A549 (cell line): ENCODE data around the gene TFPT. TPM values are rescaled to one million over a fixed set of nuclear protein-coding genes. Genes with fewer than 3 reads are reported as not detected.
A peak's percentile ranks its signal among the peaks of the same experiment; 100 is the strongest.

Experiments
- ATAC-seq, 2 experiments: fragments of 200-7000 bp in 1 of 2; fragments of >200 bp in 1 of 2; cut with Nextera tagmentation in 1 of 2; cut with Tn5 transposase in 1 of 2; 3 replicates each; pipeline versions ENCODE4 v1.8.0 to v1.9.1; 2018 to 2020; ENCODE audit warnings: mild to moderate bottlenecking in 1 of 2, moderate library complexity in 1 of 2
- CTCF ChIA-PET: fragments of 300-600 bp; sonication (Branson Sonifier 250); formaldehyde crosslinking; extraction: SDS; loops from one replicate; lab custom pipeline; 2021; ENCODE audit warnings: antibody characterized with exemption, inconsistent platforms; lab: Yijun Ruan, JAX
- POLR2A ChIA-PET: fragments of 350-600 bp; formaldehyde crosslinking; extraction: SDS; loops from one replicate; lab custom pipeline; 2021; ENCODE audit warnings: antibody characterized with exemption, inconsistent platforms; lab: Yijun Ruan, JAX
- DNase-seq, 2 experiments: peaks; one replicate each; pipeline versions ENCODE4 v3.0.0 to v3.0.0-alpha.2; 2011 to 2016; ENCODE audit warnings: low read depth in 1 of 2, low spot score in 1 of 2
- FAIRE-seq: peaks from 2 replicates; lab custom pipeline; 2011; peaks lifted over from hg19 to GRCh38; lab: Jason Lieb, UNC
- H3K27ac ChIP-seq, 2 experiments: fragments of >200 bp; sonication (Bioruptor Twin); formaldehyde crosslinking; 3 replicates each; pipeline ENCODE4 v1.5.1; 2016 to 2017
- H3K4me1 ChIP-seq: fragments of >200 bp; sonication (Bioruptor Twin); formaldehyde crosslinking; 3 replicates; pipeline ENCODE4 v1.6.1; 2016
- H3K4me2 ChIP-seq: fragments of >200 bp; sonication (Bioruptor Twin); formaldehyde crosslinking; 3 replicates; pipeline ENCODE4 v1.6.1; 2016
- H3K4me3 ChIP-seq: fragments of >200 bp; sonication (Bioruptor Twin); formaldehyde crosslinking; 3 replicates; pipeline ENCODE4 v1.5.1; 2016
- H3K9me3 ChIP-seq: fragments of >200 bp; sonication (Bioruptor Twin); formaldehyde crosslinking; 3 replicates; pipeline ENCODE4 v1.6.1; 2016
- BHLHE40 ChIP-seq: IDR thresholded peaks from 2 replicates; pipeline ENCODE4 v1.6.1; 2012; ENCODE audit warnings: low read depth, low read length, inconsistent platforms
- CBX2 ChIP-seq: fragments of 200-600 bp; sonication (generic); IDR thresholded peaks from 2 replicates; pipeline ENCODE4 v1.6.1; 2016; ENCODE audit warnings: low read depth, mild to moderate bottlenecking, borderline replicate concordance
- CBX8 ChIP-seq: fragments of 200-600 bp; sonication (generic); IDR thresholded peaks from 2 replicates; pipeline ENCODE4 v1.6.1; 2016
- CHD2 ChIP-seq: fragments of 150-350 bp; IDR thresholded peaks from 2 replicates; pipeline ENCODE4 v1.6.1; 2014; ENCODE audit warnings: low read length; ENCODE audit not compliant: partially characterized antibody
- CHD4 ChIP-seq: fragments of 200-600 bp; sonication (generic); IDR thresholded peaks from 2 replicates; pipeline ENCODE4 v1.6.1; 2016; ENCODE audit warnings: antibody characterized with exemption, mild to moderate bottlenecking, borderline replicate concordance
- EHF ChIP-seq: fragments of 250-450 bp; sonication (Bioruptor Pico); IDR thresholded peaks from 2 replicates; pipeline ENCODE4 v1.5.0; 2020; ENCODE audit warnings: mild to moderate bottlenecking
- EP300 ChIP-seq, 2 experiments: fragments of >200 bp; sonication (Bioruptor Twin); formaldehyde crosslinking; IDR thresholded peaks; 2 replicates in 1 of 2; 3 replicates in 1 of 2; pipeline ENCODE4 v1.6.1; 2016 to 2017
- ESRRA ChIP-seq: fragments of 150-350 bp; IDR thresholded peaks from 2 replicates; pipeline ENCODE4 v1.6.1; 2014; ENCODE audit warnings: mild to moderate bottlenecking, low read length, borderline replicate concordance
- GATA3 ChIP-seq: IDR thresholded peaks from 2 replicates; pipeline ENCODE4 v1.6.1; 2012; ENCODE audit warnings: borderline replicate concordance
- HDAC2 ChIP-seq: fragments of 200-600 bp; sonication (generic); IDR thresholded peaks from 2 replicates; pipeline ENCODE4 v1.6.1; 2016
- HOXA7 ChIP-seq: fragments of 250-450 bp; sonication (Bioruptor Pico); IDR thresholded peaks from 2 replicates; pipeline ENCODE4 v1.5.0; 2020; ENCODE audit warnings: mild to moderate bottlenecking, moderate library complexity
- JUN ChIP-seq, 2 experiments: fragments of >200 bp; sonication (Bioruptor Twin); formaldehyde crosslinking; IDR thresholded peaks; 2 replicates in 1 of 2; 3 replicates in 1 of 2; pipeline ENCODE4 v1.6.1; 2016 to 2017
- KDM1A ChIP-seq: fragments of 200-600 bp; sonication (generic); IDR thresholded peaks from 2 replicates; pipeline ENCODE4 v1.6.1; 2016; ENCODE audit warnings: low read depth, mild to moderate bottlenecking
- MAFK ChIP-seq: fragments of 450-650 bp; IDR thresholded peaks from 2 replicates; pipeline ENCODE4 v1.6.1; 2014; ENCODE audit not compliant: partially characterized antibody
- NFE2L2 ChIP-seq: fragments of 150-350 bp; conservative IDR thresholded peaks from 2 replicates; pipeline ENCODE4 v1.6.1; 2014; ENCODE audit warnings: low read length
- NR3C1 ChIP-seq: fragments of >200 bp; sonication (Bioruptor Twin); formaldehyde crosslinking; IDR thresholded peaks from 3 replicates; pipeline ENCODE4 v1.6.1; 2017
- POLR2A ChIP-seq: IDR thresholded peaks from 2 replicates; pipeline ENCODE4 v1.6.1; 2012; ENCODE audit warnings: mild to moderate bottlenecking, low read length
- POLR2AphosphoS2 ChIP-seq: conservative IDR thresholded peaks from 2 replicates; pipeline ENCODE4 v1.6.1; 2012; ENCODE audit warnings: low read length, improper control_type of control experiment, inconsistent platforms
- RAD21 ChIP-seq, 2 experiments: fragments of >200 bp in 1 of 2; sonication (Bioruptor Twin) in 1 of 2; formaldehyde crosslinking in 1 of 2; IDR thresholded peaks in 1 of 2; conservative IDR thresholded peaks in 1 of 2; 2 replicates in 1 of 2; 3 replicates in 1 of 2; pipeline ENCODE4 v1.6.1; 2012 to 2018; ENCODE audit warnings: inconsistent platforms in 1 of 2
- RCOR1 ChIP-seq: fragments of 150-350 bp; IDR thresholded peaks from 2 replicates; pipeline ENCODE4 v1.6.1; 2014; ENCODE audit warnings: antibody characterized with exemption, low read length, low read depth
- RFX5 ChIP-seq: fragments of 450-650 bp; IDR thresholded peaks from 2 replicates; pipeline ENCODE4 v1.7.1; 2014; ENCODE audit warnings: antibody characterized with exemption, mild to moderate bottlenecking, moderate library complexity
- SMC3 ChIP-seq: fragments of >200 bp; sonication (Bioruptor Twin); formaldehyde crosslinking; IDR thresholded peaks from 3 replicates; pipeline ENCODE4 v1.6.1; 2018; ENCODE audit warnings: inconsistent platforms
- WGBS: methylation state at CpG from one replicate; pipeline ENCODE4 v1.1.6; 2017; ENCODE audit errors: missing lambda C conversion rate; 5-methylcytosine and 5-hydroxymethylcytosine counted together
- polyA minus RNA-seq: library from RNA; depleted of rRNA, polyadenylated mRNA; stranded (reverse); fragments of >200 nt; gene quantifications from 2 replicates; pipeline ENCODE4 v1.2.3, GENCODE V29; 2011; rRNA and poly(A)+ RNA removed
- polyA plus RNA-seq, 4 experiments: library from polyadenylated mRNA; depleted of rRNA in 3 of 4; stranded (reverse); fragments of >200 nt; fragmentation: RNase III in 1 of 4; extraction: RNeasy Plus Mini Kit Qiagen cat#74134 plus additional on column Dnase treatment in 1 of 4; gene quantifications; 2 replicates in 3 of 4; 3 replicates in 1 of 4; pipeline ENCODE4 v1.2.3, GENCODE V29; 2011 to 2017
- TF ChIP-seq, protein P1 (sequence below): fragments of >200 bp; sonication (Bioruptor Twin); formaldehyde crosslinking; IDR thresholded peaks from 2 replicates; pipeline ENCODE4 v1.6.1; 2016
- TF ChIP-seq, protein P2 (sequence below): fragments of 250-450 bp; sonication (Bioruptor Pico); IDR thresholded peaks from 2 replicates; pipeline ENCODE4 v1.5.0; 2021; ENCODE audit warnings: mild to moderate bottlenecking, moderate library complexity, borderline replicate concordance
- TF ChIP-seq, protein P3 (sequence below): fragments of 450-650 bp; IDR thresholded peaks from 2 replicates; pipeline ENCODE4 v1.6.1; 2014; ENCODE audit warnings: antibody characterized with exemption
- TF ChIP-seq, protein P4 (sequence below): fragments of >200 bp; sonication (Bioruptor Twin); formaldehyde crosslinking; IDR thresholded peaks from 3 replicates; pipeline ENCODE4 v1.5.1; 2016
- TF ChIP-seq, protein P5 (sequence below): IDR thresholded peaks from 2 replicates; pipeline ENCODE4 v1.6.1; 2012
- TF ChIP-seq, protein P6 (sequence below): IDR thresholded peaks from 2 replicates; pipeline ENCODE4 v1.6.1; 2012; ENCODE audit warnings: low read depth, borderline replicate concordance
- TF ChIP-seq, protein P7 (sequence below): IDR thresholded peaks from 2 replicates; pipeline ENCODE4 v1.6.1; 2012
- TF ChIP-seq, protein P8 (sequence below): fragments of 250-450 bp; sonication (Bioruptor Pico); IDR thresholded peaks from 2 replicates; pipeline ENCODE4 v1.5.0; 2020; ENCODE audit warnings: low read depth, mild to moderate bottlenecking, moderate library complexity

TFPT gene, protein sequence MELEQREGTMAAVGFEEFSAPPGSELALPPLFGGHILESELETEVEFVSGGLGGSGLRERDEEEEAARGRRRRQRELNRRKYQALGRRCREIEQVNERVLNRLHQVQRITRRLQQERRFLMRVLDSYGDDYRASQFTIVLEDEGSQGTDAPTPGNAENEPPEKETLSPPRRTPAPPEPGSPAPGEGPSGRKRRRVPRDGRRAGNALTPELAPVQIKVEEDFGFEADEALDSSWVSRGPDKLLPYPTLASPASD
- 10.8 and 16.1 TPM in 2 replicates for polyA plus RNA-seq (2011; rRNA removed)
- 22.8 and 25.8 TPM in 2 replicates for polyA plus RNA-seq (2012; cell fraction: cytosol; rRNA removed)
- polyA plus RNA-seq (2012; cell fraction: nucleus; rRNA removed) = 14.1 and 17.8 TPM in 2 replicates
- polyA plus RNA-seq (2017; fragmentation: RNase III; extraction: RNeasy Plus Mini Kit Qiagen cat#74134 plus additional on column Dnase treatment) = 26.1 to 29.2 TPM (median 26.6 TPM) in 3 replicates
- 10.0 and 10.8 TPM in 2 replicates for polyA minus RNA-seq

DNA sequence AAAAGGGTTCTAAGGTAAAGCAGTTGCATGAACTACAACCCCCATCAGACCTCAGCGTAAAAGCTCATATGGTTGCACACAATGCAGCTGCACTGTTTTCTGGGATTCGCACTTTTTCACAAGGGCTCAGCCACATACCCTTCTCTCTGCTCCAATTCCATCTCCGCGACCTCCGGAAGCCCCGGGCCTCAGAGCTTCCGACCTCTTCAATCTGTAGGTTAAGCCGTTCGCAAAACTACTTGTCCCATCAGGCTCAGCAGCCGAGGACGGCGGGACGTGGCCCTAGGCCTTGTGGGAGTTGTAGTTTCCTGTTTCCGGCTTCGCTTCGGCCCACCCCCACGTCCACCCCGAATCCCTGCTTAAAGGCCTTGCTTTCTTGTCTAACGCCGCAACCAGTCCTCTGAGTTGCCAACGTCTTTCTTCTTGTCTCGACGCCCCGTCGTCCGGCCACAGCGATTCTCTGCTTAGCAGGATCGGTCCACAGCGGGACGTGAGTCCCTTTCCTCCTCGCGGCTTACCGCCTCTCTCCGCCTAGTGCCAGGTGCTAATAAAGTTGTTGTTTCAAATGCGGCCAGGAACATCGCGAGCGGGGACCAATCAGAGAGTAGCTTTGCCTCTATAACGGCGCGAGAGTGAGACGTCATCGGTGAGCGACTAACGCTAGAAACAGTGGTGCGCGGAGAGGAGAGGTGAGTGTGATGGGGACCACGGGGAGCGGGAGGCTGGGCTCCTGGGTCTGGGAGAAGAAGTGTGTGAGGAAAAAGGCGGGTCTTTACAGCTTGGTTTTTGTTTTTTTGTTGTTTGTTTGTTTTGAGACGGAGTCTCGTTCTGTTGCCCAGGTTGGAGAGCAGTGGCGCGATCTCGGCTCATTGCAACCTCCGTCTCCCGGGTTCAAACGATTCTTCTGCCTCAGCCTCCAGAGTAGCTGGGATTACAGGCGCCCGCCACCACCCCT, at the start of gene TFPT, which contains the start of gene PRPF31:
TSS of gene TFPT (minus strand) at position 549 of the 955 bp plus-strand sequence. CDS start at position 161, 388 bp downstream.
TSS of gene PRPF31 (plus strand) at position 646 of the 955 bp plus-strand sequence. CDS start 2,525 bp downstream, outside the sequence.
- Histone ChIP-seq H3K9me3 (no peaks in the 10 kb centered on the region), H3K27ac (peak within 1 kb of the TSS; percentile 84 to 93), H3K4me3 (peak within 1 kb of the TSS; percentile 95), H3K4me2 (peak within 1 kb of the TSS; percentile 85), H3K4me1 (peaks cover 14% of the 10 kb centered on the region; the same call in 2 of the 3 replicates)
- POLR2A ChIA-PET = interaction anchor here (0.6 to 2.7 kb wide), 18 partner anchors 9 to 333 kb away, joined by 3 to 51 read pairs (median 4); partner anchors contain the start of genes CNOT3, LENG1, LENG8 and MBOAT7
- FAIRE-seq (peak; percentile 98), ATAC-seq (peak; percentile 96 to 98), DNase-seq (peak; percentile 99)
- WGBS = 2% methylated on average over 60 of the region's 60 CpGs
- CTCF ChIA-PET = interaction anchor here (0.7 to 1.2 kb wide), 4 partner anchors 18 to 53 kb away, joined by 3 to 4 read pairs (median 3); no protein-coding TSS in a partner anchor
- TF ChIP-seq KDM1A (no peak), JUN (IDR thresholded peaks at IDR 0.05) (peak; percentile 95 to 96), NFE2L2 (no peak), POLR2A (peak; percentile 78), RFX5 (peak; percentile 73; the same call in 1 of the 2 replicates), EHF (CRISPR knock-in tag) (0 out of 2 replicates have a peak, but pooled peaks have one; percentile 9), CHD4 (no peak), ESRRA (no peak), CHD2 (peak; percentile 67), EP300 (IDR thresholded peaks at IDR 0.05) (no peak), SMC3 (no peak), RCOR1 (no peak), HDAC2 (peak; percentile 77; the same call in 1 of the 2 replicates), RAD21 (conservative IDR thresholded peaks at IDR 0.05 in 1 of 2, IDR thresholded peaks at IDR 0.05 in 1 of 2) (no peak), CBX2 (no peak), BHLHE40 (no peak), MAFK (no peak), NR3C1 (no peak), POLR2AphosphoS2 (no peak), GATA3 (peak; percentile 56), CBX8 (no peak), HOXA7 (CRISPR knock-in tag) (no peak)
- TF ChIP-seq, protein P1, sequence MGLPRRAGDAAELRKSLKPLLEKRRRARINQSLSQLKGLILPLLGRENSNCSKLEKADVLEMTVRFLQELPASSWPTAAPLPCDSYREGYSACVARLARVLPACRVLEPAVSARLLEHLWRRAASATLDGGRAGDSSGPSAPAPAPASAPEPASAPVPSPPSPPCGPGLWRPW = no peak
- TF ChIP-seq, protein P2, sequence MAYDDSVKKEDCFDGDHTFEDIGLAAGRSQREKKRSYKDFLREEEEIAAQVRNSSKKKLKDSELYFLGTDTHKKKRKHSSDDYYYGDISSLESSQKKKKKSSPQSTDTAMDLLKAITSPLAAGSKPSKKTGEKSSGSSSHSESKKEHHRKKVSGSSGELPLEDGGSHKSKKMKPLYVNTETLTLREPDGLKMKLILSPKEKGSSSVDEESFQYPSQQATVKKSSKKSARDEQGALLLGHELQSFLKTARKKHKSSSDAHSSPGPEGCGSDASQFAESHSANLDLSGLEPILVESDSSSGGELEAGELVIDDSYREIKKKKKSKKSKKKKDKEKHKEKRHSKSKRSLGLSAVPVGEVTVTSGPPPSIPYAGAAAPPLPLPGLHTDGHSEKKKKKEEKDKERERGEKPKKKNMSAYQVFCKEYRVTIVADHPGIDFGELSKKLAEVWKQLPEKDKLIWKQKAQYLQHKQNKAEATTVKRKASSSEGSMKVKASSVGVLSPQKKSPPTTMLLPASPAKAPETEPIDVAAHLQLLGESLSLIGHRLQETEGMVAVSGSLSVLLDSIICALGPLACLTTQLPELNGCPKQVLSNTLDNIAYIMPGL (CRISPR knock-in tag) = no peak; the same call in 1 of the 2 replicates
- TF ChIP-seq, protein P3, sequence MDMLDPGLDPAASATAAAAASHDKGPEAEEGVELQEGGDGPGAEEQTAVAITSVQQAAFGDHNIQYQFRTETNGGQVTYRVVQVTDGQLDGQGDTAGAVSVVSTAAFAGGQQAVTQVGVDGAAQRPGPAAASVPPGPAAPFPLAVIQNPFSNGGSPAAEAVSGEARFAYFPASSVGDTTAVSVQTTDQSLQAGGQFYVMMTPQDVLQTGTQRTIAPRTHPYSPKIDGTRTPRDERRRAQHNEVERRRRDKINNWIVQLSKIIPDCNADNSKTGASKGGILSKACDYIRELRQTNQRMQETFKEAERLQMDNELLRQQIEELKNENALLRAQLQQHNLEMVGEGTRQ = no peak
- TF ChIP-seq, protein P4, sequence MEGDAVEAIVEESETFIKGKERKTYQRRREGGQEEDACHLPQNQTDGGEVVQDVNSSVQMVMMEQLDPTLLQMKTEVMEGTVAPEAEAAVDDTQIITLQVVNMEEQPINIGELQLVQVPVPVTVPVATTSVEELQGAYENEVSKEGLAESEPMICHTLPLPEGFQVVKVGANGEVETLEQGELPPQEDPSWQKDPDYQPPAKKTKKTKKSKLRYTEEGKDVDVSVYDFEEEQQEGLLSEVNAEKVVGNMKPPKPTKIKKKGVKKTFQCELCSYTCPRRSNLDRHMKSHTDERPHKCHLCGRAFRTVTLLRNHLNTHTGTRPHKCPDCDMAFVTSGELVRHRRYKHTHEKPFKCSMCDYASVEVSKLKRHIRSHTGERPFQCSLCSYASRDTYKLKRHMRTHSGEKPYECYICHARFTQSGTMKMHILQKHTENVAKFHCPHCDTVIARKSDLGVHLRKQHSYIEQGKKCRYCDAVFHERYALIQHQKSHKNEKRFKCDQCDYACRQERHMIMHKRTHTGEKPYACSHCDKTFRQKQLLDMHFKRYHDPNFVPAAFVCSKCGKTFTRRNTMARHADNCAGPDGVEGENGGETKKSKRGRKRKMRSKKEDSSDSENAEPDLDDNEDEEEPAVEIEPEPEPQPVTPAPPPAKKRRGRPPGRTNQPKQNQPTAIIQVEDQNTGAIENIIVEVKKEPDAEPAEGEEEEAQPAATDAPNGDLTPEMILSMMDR = no peak
- TF ChIP-seq, protein P5, sequence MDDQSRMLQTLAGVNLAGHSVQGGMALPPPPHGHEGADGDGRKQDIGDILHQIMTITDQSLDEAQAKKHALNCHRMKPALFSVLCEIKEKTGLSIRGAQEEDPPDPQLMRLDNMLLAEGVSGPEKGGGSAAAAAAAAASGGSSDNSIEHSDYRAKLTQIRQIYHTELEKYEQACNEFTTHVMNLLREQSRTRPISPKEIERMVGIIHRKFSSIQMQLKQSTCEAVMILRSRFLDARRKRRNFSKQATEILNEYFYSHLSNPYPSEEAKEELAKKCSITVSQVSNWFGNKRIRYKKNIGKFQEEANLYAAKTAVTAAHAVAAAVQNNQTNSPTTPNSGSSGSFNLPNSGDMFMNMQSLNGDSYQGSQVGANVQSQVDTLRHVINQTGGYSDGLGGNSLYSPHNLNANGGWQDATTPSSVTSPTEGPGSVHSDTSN = no peak; the same call in none of the 2 replicates
- TF ChIP-seq, protein P6, sequence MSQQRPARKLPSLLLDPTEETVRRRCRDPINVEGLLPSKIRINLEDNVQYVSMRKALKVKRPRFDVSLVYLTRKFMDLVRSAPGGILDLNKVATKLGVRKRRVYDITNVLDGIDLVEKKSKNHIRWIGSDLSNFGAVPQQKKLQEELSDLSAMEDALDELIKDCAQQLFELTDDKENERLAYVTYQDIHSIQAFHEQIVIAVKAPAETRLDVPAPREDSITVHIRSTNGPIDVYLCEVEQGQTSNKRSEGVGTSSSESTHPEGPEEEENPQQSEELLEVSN = peak; percentile 49; the same call in 1 of the 2 replicates
- TF ChIP-seq, protein P7, sequence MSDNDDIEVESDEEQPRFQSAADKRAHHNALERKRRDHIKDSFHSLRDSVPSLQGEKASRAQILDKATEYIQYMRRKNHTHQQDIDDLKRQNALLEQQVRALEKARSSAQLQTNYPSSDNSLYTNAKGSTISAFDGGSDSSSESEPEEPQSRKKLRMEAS = peak; percentile 98
- TF ChIP-seq, protein P8, sequence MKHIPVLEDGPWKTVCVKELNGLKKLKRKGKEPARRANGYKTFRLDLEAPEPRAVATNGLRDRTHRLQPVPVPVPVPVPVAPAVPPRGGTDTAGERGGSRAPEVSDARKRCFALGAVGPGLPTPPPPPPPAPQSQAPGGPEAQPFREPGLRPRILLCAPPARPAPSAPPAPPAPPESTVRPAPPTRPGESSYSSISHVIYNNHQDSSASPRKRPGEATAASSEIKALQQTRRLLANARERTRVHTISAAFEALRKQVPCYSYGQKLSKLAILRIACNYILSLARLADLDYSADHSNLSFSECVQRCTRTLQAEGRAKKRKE (CRISPR knock-in tag) = no peak
